Raji (cell line): ENCODE measurements around the gene MRNIP.

Source experiments
- POLR2A ChIP-seq: IDR thresholded peaks from 2 replicates; pipeline ENCODE4 v1.6.1; 2011; ENCODE audit warnings: low read depth, low read length, control low read depth; ENCODE audit not compliant: insufficient read depth

The MRNIP gene

GRCh38 chr5:179817890-179818745, 40.5 kb downstream of the MRNIP start:
- no peak for TF ChIP-seq POLR2A

- no peak for TF ChIP-seq POLR2A
These were observed 41.2 kb downstream of the MRNIP start for GRCh38 chr5:179817470-179817840.

GRCh38 chr5:179816796-179817469, 41.7 kb downstream of the MRNIP start:
- no peak for TF ChIP-seq POLR2A

DNA sequence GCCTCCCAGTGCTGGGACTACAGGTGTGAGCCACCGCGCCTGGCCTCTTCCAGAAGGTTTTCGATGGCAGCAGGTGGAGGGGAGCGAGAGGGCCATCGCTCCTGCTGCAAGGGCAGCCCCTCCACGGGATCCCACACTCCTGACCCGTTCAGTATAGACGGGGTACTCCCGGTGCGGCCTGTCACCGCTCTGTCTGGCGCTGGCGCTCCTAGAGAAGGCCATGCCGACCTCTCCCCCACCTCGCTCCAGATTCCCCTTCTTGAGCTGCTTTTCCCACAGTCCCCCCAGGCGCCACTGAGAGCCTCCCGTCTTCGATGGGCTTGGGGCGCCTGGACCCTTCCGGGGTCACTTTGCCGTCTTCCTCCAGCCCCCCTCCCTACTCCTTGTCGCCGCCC, 42.2 kb downstream of the MRNIP start:
- no peak for TF ChIP-seq POLR2A

- no peak for TF ChIP-seq POLR2A
These were observed 42.9 kb downstream of the MRNIP start for GRCh38 chr5:179815491-179816249.

DNA sequence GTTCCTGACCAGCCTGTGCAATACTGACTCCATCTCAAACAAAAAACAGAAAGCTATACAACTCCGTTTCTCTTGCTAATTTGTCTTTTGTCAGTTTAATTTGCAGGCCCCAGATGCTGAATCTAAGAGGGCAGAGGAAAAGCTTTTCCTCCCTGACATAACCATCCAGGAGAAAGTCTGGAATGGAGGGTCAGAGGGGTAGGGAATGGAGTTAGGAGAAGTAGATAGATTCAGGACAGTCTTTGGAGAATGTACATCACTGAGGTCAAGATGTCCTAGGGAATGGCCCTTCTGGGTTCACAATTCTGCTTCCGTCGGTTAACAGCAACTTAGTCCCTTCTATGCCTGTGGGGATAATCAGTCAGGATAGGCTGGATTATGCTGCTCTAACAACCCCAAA, 44.5 kb downstream of the MRNIP start:
- no peak for TF ChIP-seq POLR2A

DNA sequence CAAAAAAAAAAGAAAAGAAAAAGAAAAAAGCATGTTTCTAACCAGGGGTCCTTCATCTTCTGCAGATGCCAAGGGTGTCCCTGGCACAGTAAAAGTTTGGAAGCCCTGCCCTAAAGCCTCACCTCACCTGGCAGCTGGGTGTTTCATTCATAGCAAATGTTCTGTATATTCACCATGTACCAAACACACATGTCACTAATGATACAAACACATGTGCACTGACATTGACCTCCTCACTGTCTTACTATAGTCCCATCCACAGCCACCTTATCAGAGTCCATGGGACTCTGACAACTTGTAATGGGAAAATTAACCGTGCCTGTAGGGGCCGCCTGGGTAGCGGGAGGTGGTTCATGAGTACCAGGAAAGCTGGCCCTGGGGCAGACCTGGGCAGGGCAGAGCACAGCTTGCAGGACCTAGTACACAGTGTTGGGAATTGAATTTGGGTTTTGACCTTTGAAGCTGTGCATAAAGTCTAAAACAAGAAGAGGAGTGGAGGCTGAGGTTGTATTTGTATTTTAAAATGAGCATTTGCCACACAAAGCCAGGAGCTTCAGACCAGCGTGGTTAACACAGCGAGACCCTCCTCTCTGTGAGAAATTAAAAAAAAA, 45.5 kb downstream of the MRNIP start:
- TF ChIP-seq POLR2A = no peak

DNA sequence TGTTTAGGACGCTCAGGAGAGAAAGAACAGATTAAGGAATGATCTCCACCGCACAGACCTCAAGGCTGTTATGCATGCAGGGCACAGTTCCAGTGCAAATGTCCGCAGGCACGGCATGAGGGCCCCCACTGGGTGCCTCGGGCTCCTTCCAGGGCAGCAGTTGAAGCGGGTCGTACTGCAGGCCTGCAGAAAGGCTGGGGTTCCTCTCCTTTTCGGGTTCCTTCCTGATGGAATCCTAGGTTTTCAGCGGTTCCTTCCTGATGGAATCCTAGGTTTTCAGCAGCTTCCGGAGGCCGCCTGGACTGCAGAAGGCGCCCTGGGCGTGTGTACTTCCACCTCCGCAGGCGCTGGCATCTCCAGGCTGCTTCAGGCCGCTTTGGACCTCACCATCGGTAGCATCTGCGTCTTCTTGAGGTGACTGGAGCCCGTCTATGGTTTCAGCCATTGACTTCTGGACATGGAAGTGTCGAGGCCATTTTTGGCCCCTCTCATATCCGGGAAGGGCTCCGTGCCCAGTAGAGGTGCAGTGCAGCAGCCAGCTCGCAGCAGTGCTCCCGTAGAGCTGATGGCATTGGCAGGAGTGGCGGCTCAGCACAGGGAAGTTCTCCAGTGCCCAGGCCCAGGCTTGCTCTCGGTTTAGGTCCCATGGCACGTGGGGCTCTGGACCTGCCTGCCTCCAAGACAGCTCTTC, 46.3 kb downstream of the MRNIP start:
- TF ChIP-seq POLR2A = no peak

- peak; percentile 81 for TF ChIP-seq POLR2A
These were observed 52.2 kb downstream of the MRNIP start, which contains the start of gene MGAT4B for GRCh38 chr5:179806250-179807048. TSS of gene MGAT4B (minus strand) at chr5:179806866. CDS start at chr5:179806583, 283 bp downstream.

GRCh38 chr5:179805529-179806249, 52.9 kb downstream of the MRNIP start:
- TF ChIP-seq POLR2A = peak; percentile 58

- TF ChIP-seq POLR2A = no peak
These were observed 53.5 kb downstream of the MRNIP start for GRCh38 chr5:179805070-179805528.

- TF ChIP-seq POLR2A = no peak
These were observed 54.1 kb downstream of the MRNIP start for GRCh38 chr5:179804555-179804947.

GRCh38 chr5:179803651-179804554, 54.7 kb downstream of the MRNIP start:
- TF ChIP-seq POLR2A = 0 out of 2 replicates have a peak, but pooled peaks have one; percentile 15
